ENCODE data around the gene ADISSP. TPM values are rescaled to one million over a fixed set of nuclear protein-coding genes. Genes with fewer than 3 reads are reported as not detected.

Gene ADISSP
- total and polyA plus RNA-seq, 2 of the 13 experiments (the other 11 are each of a cell fraction or from before 2014, with no cell fraction given) = 38.3 to 90.6 TPM

DNA sequence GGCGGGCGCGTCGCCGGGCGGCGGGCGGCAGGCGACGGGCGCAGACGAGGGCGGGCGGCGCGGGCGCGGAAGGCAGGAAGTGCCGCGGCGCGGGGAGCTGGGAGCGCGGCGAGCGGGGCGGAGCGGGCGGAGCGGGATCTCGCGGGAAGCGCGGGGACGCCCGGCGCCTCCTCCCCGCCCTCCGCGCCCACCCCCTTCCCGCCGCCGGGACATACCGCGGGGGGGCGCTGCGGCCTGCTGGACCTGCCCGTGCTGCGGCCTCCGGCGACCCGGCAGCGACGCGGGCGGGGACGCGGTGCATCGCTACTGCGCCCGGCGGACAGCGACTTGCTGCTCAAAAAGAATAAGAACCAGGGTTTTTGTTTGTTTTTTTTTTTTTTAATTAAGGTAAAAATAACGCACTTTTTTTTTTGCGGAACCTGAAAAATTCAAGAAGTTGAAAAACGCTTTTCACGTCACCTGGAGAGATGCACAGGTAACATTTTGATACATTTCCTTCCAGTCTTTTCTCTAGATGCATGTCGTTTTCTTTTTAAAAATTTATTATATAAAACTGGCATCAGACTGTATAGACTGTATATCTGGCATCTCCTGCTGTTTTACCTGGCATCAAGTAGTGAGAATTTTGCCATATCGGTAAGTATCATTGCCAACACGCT is 19.2 kb upstream of the ADISSP start, which contains the start of gene CENPB (continued):
- TF ChIP-seq, protein P1, sequence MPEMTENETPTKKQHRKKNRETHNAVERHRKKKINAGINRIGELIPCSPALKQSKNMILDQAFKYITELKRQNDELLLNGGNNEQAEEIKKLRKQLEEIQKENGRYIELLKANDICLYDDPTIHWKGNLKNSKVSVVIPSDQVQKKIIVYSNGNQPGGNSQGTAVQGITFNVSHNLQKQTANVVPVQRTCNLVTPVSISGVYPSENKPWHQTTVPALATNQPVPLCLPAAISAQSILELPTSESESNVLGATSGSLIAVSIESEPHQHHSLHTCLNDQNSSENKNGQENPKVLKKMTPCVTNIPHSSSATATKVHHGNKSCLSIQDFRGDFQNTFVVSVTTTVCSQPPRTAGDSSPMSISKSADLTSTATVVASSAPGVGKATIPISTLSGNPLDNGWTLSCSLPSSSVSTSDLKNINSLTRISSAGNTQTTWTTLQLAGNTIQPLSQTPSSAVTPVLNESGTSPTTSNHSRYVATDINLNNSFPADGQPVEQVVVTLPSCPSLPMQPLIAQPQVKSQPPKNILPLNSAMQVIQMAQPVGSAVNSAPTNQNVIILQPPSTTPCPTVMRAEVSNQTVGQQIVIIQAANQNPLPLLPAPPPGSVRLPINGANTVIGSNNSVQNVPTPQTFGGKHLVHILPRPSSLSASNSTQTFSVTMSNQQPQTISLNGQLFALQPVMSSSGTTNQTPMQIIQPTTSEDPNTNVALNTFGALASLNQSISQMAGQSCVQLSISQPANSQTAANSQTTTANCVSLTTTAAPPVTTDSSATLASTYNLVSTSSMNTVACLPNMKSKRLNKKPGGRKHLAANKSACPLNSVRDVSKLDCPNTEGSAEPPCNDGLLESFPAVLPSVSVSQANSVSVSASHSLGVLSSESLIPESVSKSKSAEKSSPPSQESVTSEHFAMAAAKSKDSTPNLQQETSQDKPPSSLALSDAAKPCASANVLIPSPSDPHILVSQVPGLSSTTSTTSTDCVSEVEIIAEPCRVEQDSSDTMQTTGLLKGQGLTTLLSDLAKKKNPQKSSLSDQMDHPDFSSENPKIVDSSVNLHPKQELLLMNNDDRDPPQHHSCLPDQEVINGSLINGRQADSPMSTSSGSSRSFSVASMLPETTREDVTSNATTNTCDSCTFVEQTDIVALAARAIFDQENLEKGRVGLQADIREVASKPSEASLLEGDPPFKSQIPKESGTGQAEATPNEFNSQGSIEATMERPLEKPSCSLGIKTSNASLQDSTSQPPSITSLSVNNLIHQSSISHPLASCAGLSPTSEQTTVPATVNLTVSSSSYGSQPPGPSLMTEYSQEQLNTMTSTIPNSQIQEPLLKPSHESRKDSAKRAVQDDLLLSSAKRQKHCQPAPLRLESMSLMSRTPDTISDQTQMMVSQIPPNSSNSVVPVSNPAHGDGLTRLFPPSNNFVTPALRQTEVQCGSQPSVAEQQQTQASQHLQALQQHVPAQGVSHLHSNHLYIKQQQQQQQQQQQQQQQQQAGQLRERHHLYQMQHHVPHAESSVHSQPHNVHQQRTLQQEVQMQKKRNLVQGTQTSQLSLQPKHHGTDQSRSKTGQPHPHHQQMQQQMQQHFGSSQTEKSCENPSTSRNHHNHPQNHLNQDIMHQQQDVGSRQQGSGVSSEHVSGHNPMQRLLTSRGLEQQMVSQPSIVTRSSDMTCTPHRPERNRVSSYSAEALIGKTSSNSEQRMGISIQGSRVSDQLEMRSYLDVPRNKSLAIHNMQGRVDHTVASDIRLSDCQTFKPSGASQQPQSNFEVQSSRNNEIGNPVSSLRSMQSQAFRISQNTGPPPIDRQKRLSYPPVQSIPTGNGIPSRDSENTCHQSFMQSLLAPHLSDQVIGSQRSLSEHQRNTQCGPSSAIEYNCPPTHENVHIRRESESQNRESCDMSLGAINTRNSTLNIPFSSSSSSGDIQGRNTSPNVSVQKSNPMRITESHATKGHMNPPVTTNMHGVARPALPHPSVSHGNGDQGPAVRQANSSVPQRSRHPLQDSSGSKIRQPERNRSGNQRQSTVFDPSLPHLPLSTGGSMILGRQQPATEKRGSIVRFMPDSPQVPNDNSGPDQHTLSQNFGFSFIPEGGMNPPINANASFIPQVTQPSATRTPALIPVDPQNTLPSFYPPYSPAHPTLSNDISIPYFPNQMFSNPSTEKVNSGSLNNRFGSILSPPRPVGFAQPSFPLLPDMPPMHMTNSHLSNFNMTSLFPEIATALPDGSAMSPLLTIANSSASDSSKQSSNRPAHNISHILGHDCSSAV (CRISPR knock-in tag; IDR thresholded peaks at IDR 0.05; ENCODE audit: borderline replicate concordance) = no peak
- TF ChIP-seq TEAD3 (CRISPR knock-in tag; optimal IDR thresholded peaks at IDR 0.05; ENCODE audit: borderline replicate concordance) (peak; percentile 93), ZNF737 (CRISPR knock-in tag; IDR thresholded peaks at IDR 0.05; ENCODE audit: borderline replicate concordance) (no peak), ATRX (CRISPR knock-in tag; IDR thresholded peaks at IDR 0.05; ENCODE audit: borderline replicate concordance) (no peak), SIX4 (CRISPR knock-in tag; IDR thresholded peaks at IDR 0.05) (no peak), ZNF558 (CRISPR knock-in tag; IDR thresholded peaks at IDR 0.05; ENCODE audit: borderline replicate concordance) (no peak; the same call in 1 of the 2 replicates), SIN3B (IDR thresholded peaks at IDR 0.05; ENCODE audit: low read length) (no peak), ESRRA (CRISPR knock-in tag; IDR thresholded peaks at IDR 0.05; ENCODE audit: low read depth) (0 out of 2 replicates have a peak, but pooled peaks have one; percentile 28), IKZF4 (CRISPR knock-in tag; IDR thresholded peaks at IDR 0.05; ENCODE audit: borderline replicate concordance, low read depth, not compliant biosample characterization) (no peak), ZNF773 (CRISPR knock-in tag; IDR thresholded peaks at IDR 0.05; ENCODE audit: borderline replicate concordance) (peak; percentile 28; the same call in 1 of the 2 replicates)
- TF ChIP-seq, protein P2, sequence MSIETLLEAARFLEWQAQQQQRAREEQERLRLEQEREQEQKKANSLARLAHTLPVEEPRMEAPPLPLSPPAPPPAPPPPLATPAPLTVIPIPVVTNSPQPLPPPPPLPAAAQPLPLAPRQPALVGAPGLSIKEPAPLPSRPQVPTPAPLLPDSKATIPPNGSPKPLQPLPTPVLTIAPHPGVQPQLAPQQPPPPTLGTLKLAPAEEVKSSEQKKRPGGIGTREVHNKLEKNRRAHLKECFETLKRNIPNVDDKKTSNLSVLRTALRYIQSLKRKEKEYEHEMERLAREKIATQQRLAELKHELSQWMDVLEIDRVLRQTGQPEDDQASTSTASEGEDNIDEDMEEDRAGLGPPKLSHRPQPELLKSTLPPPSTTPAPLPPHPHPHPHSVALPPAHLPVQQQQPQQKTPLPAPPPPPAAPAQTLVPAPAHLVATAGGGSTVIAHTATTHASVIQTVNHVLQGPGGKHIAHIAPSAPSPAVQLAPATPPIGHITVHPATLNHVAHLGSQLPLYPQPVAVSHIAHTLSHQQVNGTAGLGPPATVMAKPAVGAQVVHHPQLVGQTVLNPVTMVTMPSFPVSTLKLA (IDR thresholded peaks at IDR 0.05) = no peak
- TF ChIP-seq, protein P3, sequence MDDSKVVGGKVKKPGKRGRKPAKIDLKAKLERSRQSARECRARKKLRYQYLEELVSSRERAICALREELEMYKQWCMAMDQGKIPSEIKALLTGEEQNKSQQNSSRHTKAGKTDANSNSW (CRISPR knock-in tag; IDR thresholded peaks at IDR 0.05; ENCODE audit: borderline replicate concordance) = no peak
- TF ChIP-seq, protein P4, sequence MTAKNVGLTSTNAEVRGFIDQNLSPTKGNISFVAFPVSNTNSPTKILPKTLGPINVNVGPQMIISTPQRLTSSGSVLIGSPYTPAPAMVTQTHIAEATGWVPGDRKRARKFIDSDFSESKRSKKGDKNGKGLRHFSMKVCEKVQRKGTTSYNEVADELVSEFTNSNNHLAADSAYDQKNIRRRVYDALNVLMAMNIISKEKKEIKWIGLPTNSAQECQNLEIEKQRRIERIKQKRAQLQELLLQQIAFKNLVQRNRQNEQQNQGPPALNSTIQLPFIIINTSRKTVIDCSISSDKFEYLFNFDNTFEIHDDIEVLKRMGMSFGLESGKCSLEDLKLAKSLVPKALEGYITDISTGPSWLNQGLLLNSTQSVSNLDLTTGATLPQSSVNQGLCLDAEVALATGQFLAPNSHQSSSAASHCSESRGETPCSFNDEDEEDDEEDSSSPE (CRISPR knock-in tag; IDR thresholded peaks at IDR 0.05) = peak; percentile 60
- TF ChIP-seq, protein P5, sequence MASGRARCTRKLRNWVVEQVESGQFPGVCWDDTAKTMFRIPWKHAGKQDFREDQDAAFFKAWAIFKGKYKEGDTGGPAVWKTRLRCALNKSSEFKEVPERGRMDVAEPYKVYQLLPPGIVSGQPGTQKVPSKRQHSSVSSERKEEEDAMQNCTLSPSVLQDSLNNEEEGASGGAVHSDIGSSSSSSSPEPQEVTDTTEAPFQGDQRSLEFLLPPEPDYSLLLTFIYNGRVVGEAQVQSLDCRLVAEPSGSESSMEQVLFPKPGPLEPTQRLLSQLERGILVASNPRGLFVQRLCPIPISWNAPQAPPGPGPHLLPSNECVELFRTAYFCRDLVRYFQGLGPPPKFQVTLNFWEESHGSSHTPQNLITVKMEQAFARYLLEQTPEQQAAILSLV (CRISPR knock-in tag; IDR thresholded peaks at IDR 0.05; ENCODE audit: borderline replicate concordance) = no peak
- TF ChIP-seq, protein P6, sequence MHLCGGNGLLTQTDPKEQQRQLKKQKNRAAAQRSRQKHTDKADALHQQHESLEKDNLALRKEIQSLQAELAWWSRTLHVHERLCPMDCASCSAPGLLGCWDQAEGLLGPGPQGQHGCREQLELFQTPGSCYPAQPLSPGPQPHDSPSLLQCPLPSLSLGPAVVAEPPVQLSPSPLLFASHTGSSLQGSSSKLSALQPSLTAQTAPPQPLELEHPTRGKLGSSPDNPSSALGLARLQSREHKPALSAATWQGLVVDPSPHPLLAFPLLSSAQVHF (CRISPR knock-in tag; IDR thresholded peaks at IDR 0.05) = no peak

Measured in HepG2 (cell line).